Iris pigment epithelial cell (primary cell): ENCODE data around the gene PSMD8.
"Not testable (repeated sequence)": the region's sequence is repeated elsewhere in the genome, so short reads cannot be mapped to it uniquely, and the experiment has no call there.

Experiments used
- DNase-seq: peaks from one replicate; pipeline ENCODE4 v3.0.0-alpha.2; 2011; ENCODE audit warnings: low read depth

Gene PSMD8

GRCh38 chr19:38362076-38362945, 12.1 kb upstream of the PSMD8 start:
- DNase-seq: peak; percentile 64

- not testable (repeated sequence) for DNase-seq
Observed at GRCh38 chr19:38362946-38363688, 11.3 kb upstream of the PSMD8 start.

- DNase-seq: no peak
Observed at GRCh38 chr19:38367041-38367440, 7.3 kb upstream of the PSMD8 start.

GRCh38 chr19:38369584-38369983, 4.8 kb upstream of the PSMD8 start:
- DNase-seq: no peak

- no peak for DNase-seq
Observed at GRCh38 chr19:38370299-38370698, 4.1 kb upstream of the PSMD8 start.

- DNase-seq: no peak
Observed at GRCh38 chr19:38371081-38371480, 3.3 kb upstream of the PSMD8 start.

GRCh38 chr19:38373907-38374331, 452 bp upstream of the PSMD8 start:
- no peak for DNase-seq

GRCh38 chr19:38375098-38375493, 725 bp downstream of the PSMD8 start:
- DNase-seq: peak; percentile 38

- peak; percentile 34 for DNase-seq
Observed at GRCh38 chr19:38375748-38376147, 1.4 kb downstream of the PSMD8 start.

GRCh38 chr19:38376576-38376975, 2.2 kb downstream of the PSMD8 start:
- DNase-seq: no peak

GRCh38 chr19:38377052-38377451, 2.7 kb downstream of the PSMD8 start:
- no peak for DNase-seq

- no peak for DNase-seq
Observed at GRCh38 chr19:38378866-38379265, 4.5 kb downstream of the PSMD8 start.

GRCh38 chr19:38381138-38381537, 6.8 kb downstream of the PSMD8 start:
- DNase-seq: no peak

GRCh38 chr19:38383184-38383583, 8.8 kb downstream of the PSMD8 start:
- no peak for DNase-seq

- DNase-seq: no peak
Observed at GRCh38 chr19:38383743-38384142, 9.4 kb downstream of the PSMD8 start.

- DNase-seq: peak; percentile 34
Observed at GRCh38 chr19:38384209-38385027, 10.0 kb downstream of the PSMD8 start.

- DNase-seq: no peak
Observed at GRCh38 chr19:38385057-38385803, 10.9 kb downstream of the PSMD8 start.

GRCh38 chr19:38385804-38386257, 11.5 kb downstream of the PSMD8 start:
- no peak for DNase-seq

GRCh38 chr19:38386300-38386970, 12.1 kb downstream of the PSMD8 start:
- no peak for DNase-seq

- no peak for DNase-seq
Observed at GRCh38 chr19:38386971-38387549, 12.7 kb downstream of the PSMD8 start.
